ENCODE data around the gene SSBP3. TPM values are rescaled to one million over a fixed set of nuclear protein-coding genes. Genes with fewer than 3 reads are reported as not detected.

The SSBP3 gene
- total and polyA plus RNA-seq, 9 of the 15 experiments (the other 6 are each of a cell fraction or from before 2014, with no cell fraction given) = 8.7 to 108 (median 33.8) TPM

DNA sequence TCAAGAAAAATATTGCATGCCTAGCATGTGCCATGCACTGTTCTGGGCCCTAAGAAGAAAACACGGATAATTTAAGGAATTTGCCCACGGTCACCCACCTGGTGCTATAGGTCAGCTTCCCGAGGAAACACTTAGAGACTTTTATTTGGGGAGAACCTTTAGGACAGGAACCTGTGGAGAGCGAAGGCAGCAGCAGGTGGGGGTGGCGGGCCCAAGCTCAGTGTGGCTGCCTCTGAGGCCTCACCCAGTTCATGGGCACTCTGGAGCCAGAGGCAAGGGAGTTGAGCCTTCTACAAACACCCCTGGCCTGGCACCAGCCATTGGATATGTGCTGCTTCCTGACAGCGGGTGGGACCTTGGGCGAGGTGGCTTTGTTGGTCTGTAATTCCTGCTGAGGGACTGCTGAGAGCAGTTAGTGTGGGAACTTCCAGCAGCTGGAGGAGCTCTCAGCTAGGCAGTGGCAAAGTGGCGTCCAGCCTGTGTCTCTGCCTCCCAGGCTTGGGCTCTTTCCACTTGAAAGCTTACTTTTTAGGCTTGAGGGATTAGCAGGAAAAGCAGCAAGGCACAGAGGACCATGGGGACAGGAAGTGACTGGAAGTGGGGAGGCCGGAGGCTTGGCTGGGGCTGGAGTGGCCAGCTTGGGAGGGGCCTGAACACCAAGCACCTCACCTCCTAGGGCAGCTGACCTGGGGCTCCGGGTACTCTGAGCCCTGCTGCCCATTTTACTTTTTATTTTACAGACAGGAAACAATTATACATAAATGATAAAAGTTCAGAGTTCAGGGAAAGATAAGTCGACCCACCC is 187.1 kb downstream of the SSBP3 start (continued):
- TF ChIP-seq NR2C1 (IDR thresholded peaks at IDR 0.05) (no peak; the same call in 1 of the 2 replicates), NR2C1 (tag; IDR thresholded peaks at IDR 0.05) (0 out of 2 replicates have a peak, but pooled peaks have one; percentile 8), POLR2G (IDR thresholded peaks at IDR 0.05; ENCODE audit: low read depth, low read length) (0 out of 2 replicates have a peak, but pooled peaks have one; percentile 17), POLR2A (conservative IDR thresholded peaks at IDR 0.05) (peak; percentile 34; the same call in 1 of the 2 replicates)

GRCh38 chr1:54215523-54215922 is 190.7 kb downstream of the SSBP3 start:
- no peak overlapping the region for H3K4me2 ChIP-seq (ENCODE audit: insufficient read depth, low read length)
- H3K9me3 ChIP-seq (replicated peaks; ENCODE audit: control insufficient read depth, insufficient read depth, low read depth, low read length) = no peaks in the 10 kb centered on the region
- H3K4me1 ChIP-seq (replicated peaks in 1 of 2; ENCODE audit: control insufficient read depth in 2 of 2, insufficient read depth in 2 of 2, low read length in 2 of 2) = peaks cover 21 to 23% of the 10 kb centered on the region in 2 experiments; a peak in 4 of 5 replicates
- intact Hi-C loops (cut with micrococcal nuclease) (loop anchor here (10.0 kb wide), 1 partner anchor 269 kb away; no protein-coding TSS in a partner anchor), in situ Hi-C loops (cut with MboI) (no loop called here)
- 67% methylated on average over 9 of the region's 9 CpGs for WGBS (ENCODE audit: insufficient coverage, low coverage, missing lambda C conversion rate)
- H3K9ac ChIP-seq (ENCODE audit: insufficient read depth in 1 of 2, low read depth in 2 of 2, low read length in 2 of 2) = peak overlapping the region in 1 of 2 experiments; percentile 5; a peak in 1 of 4 replicates
- peak in 2 of 4 experiments; percentile 40 to 45 for DNase-seq (ENCODE audit: extremely low read depth in 1 of 4, low spot score in 3 of 4)
- H3K36me3 ChIP-seq (ENCODE audit: control insufficient read depth, insufficient read depth, low read length) = peaks cover 100% of the 10 kb centered on the region
- no peak overlapping the region for H3K4me3 ChIP-seq
- ATAC-seq = no peak
- peaks cover 12% of the 10 kb centered on the region for H3K9me1 ChIP-seq (ENCODE audit: control insufficient read depth, insufficient read depth, low read length)
- POLR2A ChIA-PET = interaction anchor here (0.6 to 15.5 kb wide), 4 partner anchors 13 to 505 kb away, joined by 3 to 148 read pairs (median 3); partner anchors contain the start of genes CYB5RL and MRPL37
- CTCF ChIA-PET (ENCODE audit: low intra/inter-chr PET ratio) = no interaction called here
- no peak overlapping the region for H2AFZ ChIP-seq (ENCODE audit: low read depth, low read length)
- peak; percentile 58 for FAIRE-seq
- peaks cover 11% of the 10 kb centered on the region for H4K20me1 ChIP-seq (replicated peaks; ENCODE audit: control insufficient read depth, insufficient read depth, low read length)
- no peak overlapping the region; the same call in 2 of the 3 replicates for H3K27ac ChIP-seq (ENCODE audit: extremely low read depth, low read depth, low read length)
- BruUV-seq (replicated peaks) = no TSS peak
- H3K27me3 ChIP-seq (ENCODE audit: control insufficient read depth in 2 of 2, insufficient read depth in 2 of 2, low read length in 2 of 2) = no peaks in the 10 kb centered on the region
- H3K79me2 ChIP-seq (ENCODE audit: control insufficient read depth, insufficient read depth, low read length) = peaks cover 6% of the 10 kb centered on the region; the same call in 1 of the 3 replicates
- no peak for TF ChIP-seq ZFP36 (IDR thresholded peaks at IDR 0.05; ENCODE audit: low read depth, low read length, partially characterized antibody)
- TF ChIP-seq SREBF1 (IDR thresholded peaks at IDR 0.05; ENCODE audit: borderline replicate concordance, low read depth, low read length) = no peak
- TF ChIP-seq CTCF (IDR thresholded peaks at IDR 0.05 in 2 of 3, conservative IDR thresholded peaks at IDR 0.05 in 1 of 3; ENCODE audit: insufficient read depth in 2 of 3, low read depth in 1 of 3, low read length in 3 of 3) = no peak
- TF ChIP-seq EP400 (IDR thresholded peaks at IDR 0.05) = no peak
- no peak for TF ChIP-seq KAT7 (CRISPR knock-in tag; IDR thresholded peaks at IDR 0.05; ENCODE audit: borderline replicate concordance)
- no peak for TF ChIP-seq SP2 (IDR thresholded peaks at IDR 0.05; ENCODE audit: extremely low read depth, low read depth, low read length, poor library complexity, severe bottlenecking)
- TF ChIP-seq CBFA2T2 (conservative IDR thresholded peaks at IDR 0.05) = 0 out of 2 replicates have a peak, but pooled peaks have one; percentile 14
- no peak for TF ChIP-seq EGR1 (conservative IDR thresholded peaks at IDR 0.05)
- TF ChIP-seq MAFK (IDR thresholded peaks at IDR 0.05; ENCODE audit: low read length) = no peak
- no peak for TF ChIP-seq ZNF77 (CRISPR knock-in tag; IDR thresholded peaks at IDR 0.05)
- TF ChIP-seq CBFA2T3 (IDR thresholded peaks at IDR 0.05) = peak; percentile 59
- TF ChIP-seq ZFPM2 (CRISPR knock-in tag; IDR thresholded peaks at IDR 0.05) = no peak
- TF ChIP-seq CBX1 (IDR thresholded peaks at IDR 0.05; ENCODE audit: low read depth) = no peak
- TF ChIP-seq GTF2A2 (tag; IDR thresholded peaks at IDR 0.05) = no peak
- no peak for TF ChIP-seq NFIC (IDR thresholded peaks at IDR 0.05)
- TF ChIP-seq RBM25 (IDR thresholded peaks at IDR 0.05; ENCODE audit: low read depth, low read length, severe bottlenecking) = peak; percentile 81
- TF ChIP-seq TAL1 (IDR thresholded peaks at IDR 0.05) = peak; percentile 21; the same call in 1 of the 2 replicates
